ENCODE data around the gene KIF5A.

GRCh38 chr12:57591782-57592325, 42.0 kb downstream of the KIF5A start:
- no peak for TF ChIP-seq POLR2AphosphoS5 (IDR thresholded peaks at IDR 0.05; ENCODE audit: low read depth, low read length)
- no peak for TF ChIP-seq POLR2A (IDR thresholded peaks at IDR 0.05; ENCODE audit: low read depth, low read length)

Data from GM12892 (cell line).